ENCODE results near the gene GPR17.

DNA sequence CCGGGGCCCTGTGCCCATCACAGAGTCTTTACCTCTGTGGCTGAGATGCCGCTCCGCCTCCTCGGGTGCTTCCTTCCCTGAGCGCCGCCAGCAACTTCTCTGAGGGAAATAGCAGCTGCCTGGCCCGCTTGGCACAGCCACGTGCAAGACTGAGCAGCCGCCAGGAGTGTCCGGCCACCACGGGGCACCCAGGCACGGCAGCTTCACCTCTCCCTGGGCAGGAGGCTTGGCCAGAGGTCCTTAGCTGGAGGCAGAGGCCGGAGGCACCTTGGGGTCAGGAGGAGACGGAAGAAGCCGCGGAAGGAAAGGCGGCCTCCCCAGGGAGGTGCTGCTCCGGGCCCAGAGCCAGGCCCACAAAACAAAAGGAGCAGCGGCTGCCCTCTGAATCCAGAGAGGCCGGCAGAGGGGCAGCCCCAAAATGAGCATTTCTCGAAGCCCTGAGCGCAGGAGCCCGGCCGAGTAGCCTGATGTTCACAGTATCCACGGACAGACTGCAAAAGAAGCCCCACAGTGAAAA, 35.4 kb downstream of the GPR17 start:
- TF ChIP-seq, protein P1, sequence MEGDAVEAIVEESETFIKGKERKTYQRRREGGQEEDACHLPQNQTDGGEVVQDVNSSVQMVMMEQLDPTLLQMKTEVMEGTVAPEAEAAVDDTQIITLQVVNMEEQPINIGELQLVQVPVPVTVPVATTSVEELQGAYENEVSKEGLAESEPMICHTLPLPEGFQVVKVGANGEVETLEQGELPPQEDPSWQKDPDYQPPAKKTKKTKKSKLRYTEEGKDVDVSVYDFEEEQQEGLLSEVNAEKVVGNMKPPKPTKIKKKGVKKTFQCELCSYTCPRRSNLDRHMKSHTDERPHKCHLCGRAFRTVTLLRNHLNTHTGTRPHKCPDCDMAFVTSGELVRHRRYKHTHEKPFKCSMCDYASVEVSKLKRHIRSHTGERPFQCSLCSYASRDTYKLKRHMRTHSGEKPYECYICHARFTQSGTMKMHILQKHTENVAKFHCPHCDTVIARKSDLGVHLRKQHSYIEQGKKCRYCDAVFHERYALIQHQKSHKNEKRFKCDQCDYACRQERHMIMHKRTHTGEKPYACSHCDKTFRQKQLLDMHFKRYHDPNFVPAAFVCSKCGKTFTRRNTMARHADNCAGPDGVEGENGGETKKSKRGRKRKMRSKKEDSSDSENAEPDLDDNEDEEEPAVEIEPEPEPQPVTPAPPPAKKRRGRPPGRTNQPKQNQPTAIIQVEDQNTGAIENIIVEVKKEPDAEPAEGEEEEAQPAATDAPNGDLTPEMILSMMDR (conservative IDR thresholded peaks at IDR 0.05 in 1 of 2, IDR thresholded peaks at IDR 0.05 in 1 of 2; ENCODE audit: extremely low read depth in 1 of 2, insufficient read depth in 1 of 2, low read depth in 1 of 2, low read length in 2 of 2), result no peak
- TF ChIP-seq EZH2 (IDR thresholded peaks at IDR 0.05; ENCODE audit: borderline replicate concordance, low read length), result no peak
